GM10266 (cell line): Measurements from ENCODE around the gene MAPK1.
"Not testable (repeated sequence)": the region's sequence is repeated elsewhere in the genome, so short reads cannot be mapped to it uniquely, and the experiment has no call there.

Experiments used
- DNase-seq: peaks from one replicate; pipeline ENCODE4 v3.0.0; 2012; ENCODE audit errors: extremely low spot score
- CTCF ChIP-seq: IDR thresholded peaks from 2 replicates; pipeline ENCODE4 v1.5.1; 2012; ENCODE audit warnings: mild to moderate bottlenecking, low read depth; ENCODE audit not compliant: control insufficient read depth, insufficient read depth; ENCODE audit errors: missing control alignments

The MAPK1 gene

GRCh38 chr22:21802673-21803072 lies 64.8 kb downstream of the MAPK1 start:
- no peak for DNase-seq
- no peak for TF ChIP-seq CTCF

GRCh38 chr22:21802056-21802455 lies 65.4 kb downstream of the MAPK1 start:
- no peak for TF ChIP-seq CTCF
- no peak for DNase-seq

- DNase-seq = not testable (repeated sequence)
Measured at GRCh38 chr22:21801304-21801644, 66.2 kb downstream of the MAPK1 start.

- TF ChIP-seq CTCF = no peak
- DNase-seq = no peak
Measured at GRCh38 chr22:21800552-21801303, 66.7 kb downstream of the MAPK1 start.

- DNase-seq = no peak
Measured at GRCh38 chr22:21797444-21798221, 69.8 kb downstream of the MAPK1 start.

GRCh38 chr22:21796863-21797262 lies 70.6 kb downstream of the MAPK1 start:
- no peak for DNase-seq
- no peak for TF ChIP-seq CTCF

More at GRCh38 chr22:21797444-21798221, 69.8 kb downstream of the MAPK1 start:
- TF ChIP-seq CTCF = no peak

- DNase-seq = no peak
- no peak for TF ChIP-seq CTCF
Measured at GRCh38 chr22:21796231-21796630, 71.2 kb downstream of the MAPK1 start.

- not testable (repeated sequence) for DNase-seq
Measured at GRCh38 chr22:21793716-21794115, 73.7 kb downstream of the MAPK1 start.
